H9 (cell line): ENCODE data around the gene GPHN. TPM values are rescaled to one million over a fixed set of nuclear protein-coding genes. Genes with fewer than 3 reads are reported as not detected.

Source experiments
- DNase-seq: peaks from one replicate; pipeline ENCODE4 v3.0.0-alpha.2; 2017
- H2AFZ ChIP-seq: one replicate; pipeline ENCODE4 v1.6.1; 2013; ENCODE audit warnings: mild to moderate bottlenecking, low read length, control low read depth, moderate library complexity
- H2AK5ac ChIP-seq: 2 replicates; pipeline ENCODE4 v1.6.1; 2013; ENCODE audit warnings: low read length, control low read depth, mixed read lengths; ENCODE audit not compliant: insufficient read length
- H2BK120ac ChIP-seq: one replicate; pipeline ENCODE4 v1.6.1; 2013; ENCODE audit warnings: low read depth, mild to moderate bottlenecking, low read length, control low read depth, inconsistent platforms; ENCODE audit not compliant: poor library complexity, severe bottlenecking
- H2BK12ac ChIP-seq: 2 replicates; pipeline ENCODE4 v1.6.1; 2013; ENCODE audit warnings: low read length, control low read depth, mixed read lengths, low read depth; ENCODE audit not compliant: insufficient read length
- H2BK15ac ChIP-seq: 2 replicates; pipeline ENCODE4 v1.6.1; 2013; ENCODE audit warnings: low read depth, low read length, control low read depth
- H2BK20ac ChIP-seq: one replicate; pipeline ENCODE4 v1.6.1; 2013; ENCODE audit warnings: low read depth, mild to moderate bottlenecking, low read length, control low read depth, inconsistent platforms; ENCODE audit not compliant: poor library complexity, severe bottlenecking
- H2BK5ac ChIP-seq: 2 replicates; pipeline ENCODE4 v1.6.1; 2013; ENCODE audit warnings: low read length, control low read depth, mixed read lengths; ENCODE audit not compliant: insufficient read length
- H3K14ac ChIP-seq: 2 replicates; pipeline ENCODE4 v1.6.1; 2013; ENCODE audit warnings: low read length, control low read depth; ENCODE audit not compliant: insufficient read depth
- H3K18ac ChIP-seq: 2 replicates; pipeline ENCODE4 v1.6.1; 2013; ENCODE audit warnings: low read depth, mild to moderate bottlenecking, mixed read lengths, low read length, control low read depth; ENCODE audit not compliant: insufficient read length
- H3K23ac ChIP-seq: 2 replicates; pipeline ENCODE4 v1.6.1; 2013; ENCODE audit warnings: low read length, control low read depth, mixed read lengths, low read depth; ENCODE audit not compliant: insufficient read length
- H3K23me2 ChIP-seq: 2 replicates; pipeline ENCODE4 v1.6.1; 2013; ENCODE audit warnings: low read depth, mild to moderate bottlenecking, mixed read lengths, low read length, control low read depth; ENCODE audit not compliant: insufficient read length, poor library complexity, severe bottlenecking
- H3K27ac ChIP-seq: 2 replicates; pipeline ENCODE4 v1.5.1; 2013; ENCODE audit warnings: low read length, control low read depth, mixed read lengths, low read depth; ENCODE audit not compliant: insufficient read length
- H3K27me3 ChIP-seq: 2 replicates; pipeline ENCODE4 v1.6.1; 2013; ENCODE audit warnings: low read length, control low read depth, inconsistent platforms; ENCODE audit not compliant: insufficient read depth
- H3K4ac ChIP-seq: 2 replicates; pipeline ENCODE4 v1.6.1; 2013; ENCODE audit warnings: low read depth, mild to moderate bottlenecking, control low read depth, inconsistent platforms, low read length, moderate library complexity
- H3K4me1 ChIP-seq: 2 replicates; pipeline ENCODE4 v1.6.1; 2013; ENCODE audit warnings: low read length, control low read depth, inconsistent platforms; ENCODE audit not compliant: insufficient read depth
- H3K4me2 ChIP-seq: 2 replicates; pipeline ENCODE4 v1.6.1; 2013; ENCODE audit warnings: low read length, control low read depth, mixed read lengths; ENCODE audit not compliant: insufficient read length, insufficient read depth
- H3K56ac ChIP-seq: 2 replicates; pipeline ENCODE4 v1.6.1; 2013; ENCODE audit warnings: low read depth, mild to moderate bottlenecking, mixed read lengths, low read length, control low read depth; ENCODE audit not compliant: insufficient read length
- H3K79me1 ChIP-seq: 2 replicates; pipeline ENCODE4 v1.6.1; 2013; ENCODE audit warnings: low read depth, mild to moderate bottlenecking, moderate library complexity, low read length, control low read depth, inconsistent platforms; ENCODE audit not compliant: insufficient read depth, poor library complexity, severe bottlenecking
- H3K79me2 ChIP-seq: 2 replicates; pipeline ENCODE4 v1.6.1; 2013; ENCODE audit warnings: low read length, control low read depth, inconsistent platforms; ENCODE audit not compliant: insufficient read depth
- H3K9ac ChIP-seq: 2 replicates; pipeline ENCODE4 v1.6.1; 2013; ENCODE audit warnings: low read length, control low read depth, mixed read lengths; ENCODE audit not compliant: insufficient read length; ENCODE audit errors: extremely low read depth
- H3K9me3 ChIP-seq: one replicate; pipeline ENCODE4 v1.6.1; 2013; ENCODE audit warnings: low read depth, low read length, inconsistent platforms; ENCODE audit not compliant: control insufficient read depth
- H3T11ph ChIP-seq: one replicate; pipeline ENCODE4 v1.6.1; 2013; ENCODE audit warnings: mild to moderate bottlenecking, low read length, control low read depth, inconsistent platforms
- H4K20me1 ChIP-seq: one replicate; pipeline ENCODE4 v1.6.1; 2013; ENCODE audit not compliant: control insufficient read depth, insufficient read length, insufficient read depth
- H4K5ac ChIP-seq: 2 replicates; pipeline ENCODE4 v1.6.1; 2013; ENCODE audit warnings: low read depth, mild to moderate bottlenecking, mixed read lengths, low read length, control low read depth; ENCODE audit not compliant: insufficient read length
- H4K8ac ChIP-seq: replicated peaks from 2 replicates; pipeline ENCODE4 v1.6.1; 2013; ENCODE audit warnings: low read length, control low read depth, mixed read lengths, low read depth; ENCODE audit not compliant: insufficient read length
- H4K91ac ChIP-seq: 2 replicates; pipeline ENCODE4 v1.6.1; 2013; ENCODE audit warnings: low read depth, mild to moderate bottlenecking, moderate library complexity, mixed read lengths, low read length, control low read depth; ENCODE audit not compliant: insufficient read length
- H3K27ac Mint-ChIP-seq, 3 experiments: 2 replicates in 2 of 3; 3 replicates in 1 of 3; pipeline ENCODE4 v1.8.0; 2020 to 2021; ENCODE audit warnings: mixed read lengths in 3 of 3, mild to moderate bottlenecking in 1 of 3, moderate library complexity in 1 of 3
- H3K27me3 Mint-ChIP-seq: 2 replicates; pipeline ENCODE4 v1.8.0; 2021; ENCODE audit warnings: low read depth, mild to moderate bottlenecking, moderate library complexity, mixed read lengths
- H3K36me3 Mint-ChIP-seq, 3 experiments: 2 replicates in 2 of 3; 3 replicates in 1 of 3; pipeline ENCODE4 v1.8.0; 2020 to 2021; ENCODE audit warnings: low read depth in 3 of 3, mixed read lengths in 3 of 3; ENCODE audit not compliant: insufficient read depth in 1 of 3
- H3K4me1 Mint-ChIP-seq, 2 experiments: 2 replicates each; pipeline ENCODE4 v1.8.0; 2020; ENCODE audit warnings: mixed read lengths in 2 of 2
- H3K4me3 Mint-ChIP-seq, 2 experiments: 2 replicates in 1 of 2; 3 replicates in 1 of 2; pipeline ENCODE4 v1.8.0; 2020 to 2021; ENCODE audit warnings: mild to moderate bottlenecking in 2 of 2, mixed read lengths in 2 of 2, moderate library complexity in 1 of 2
- H3K9me3 Mint-ChIP-seq, 2 experiments: 2 replicates in 1 of 2; 3 replicates in 1 of 2; pipeline ENCODE4 v1.8.0; 2020; ENCODE audit warnings: mild to moderate bottlenecking in 2 of 2, mixed read lengths in 2 of 2, moderate library complexity in 1 of 2
- CTCF ChIP-seq: fragments of 200-600 bp; sonication (generic); conservative IDR thresholded peaks from 3 replicates; pipeline ENCODE4 v1.8.0; 2021; ENCODE audit warnings: antibody characterized with exemption, mild to moderate bottlenecking
- total RNA-seq: library from RNA; stranded (reverse); gene quantifications from 2 replicates; pipeline ENCODE4 v1.2.1, GENCODE V29; 2021

Gene GPHN
- total RNA-seq, 1 experiment from 2014 or later, result 16.1 TPM

GRCh38 chr14:66708267-66708666, 200.3 kb downstream of the GPHN start:
- H4K20me1 ChIP-seq, result no peaks in the 10 kb centered on the region
- no peak overlapping the region for H3K14ac ChIP-seq
- H3K4me2 ChIP-seq, result no peak overlapping the region
- Mint-ChIP-seq H3K36me3 (peaks cover 7 to 14% (median 8%) of the 10 kb centered on the region in 3 experiments; a peak in 6 of 7 replicates), H3K27me3 (no peaks in the 10 kb centered on the region), H3K27ac (no peak overlapping the region), H3K9me3 (peaks cover 21 to 32% of the 10 kb centered on the region in 2 experiments), H3K4me3 (no peak overlapping the region), H3K4me1 (no peaks in the 10 kb centered on the region)
- no peak overlapping the region for H2BK15ac ChIP-seq
- H2AFZ ChIP-seq, result no peak overlapping the region
- no peak overlapping the region for H3K56ac ChIP-seq
- DNase-seq, result no peak
- no peak overlapping the region for H2BK20ac ChIP-seq
- no peak overlapping the region for H2AK5ac ChIP-seq
- H3K4me1 ChIP-seq, result no peaks in the 10 kb centered on the region
- no peak overlapping the region for H3K27ac ChIP-seq
- H3K4ac ChIP-seq, result no peak overlapping the region
- H4K8ac ChIP-seq, result no peak overlapping the region
- no peak overlapping the region for H3K9ac ChIP-seq
- H3K23ac ChIP-seq, result no peak overlapping the region
- no peak for TF ChIP-seq CTCF
- no peaks in the 10 kb centered on the region for H3K79me2 ChIP-seq
- H2BK120ac ChIP-seq, result no peak overlapping the region
- no peaks in the 10 kb centered on the region for H3K9me3 ChIP-seq
- no peaks in the 10 kb centered on the region for H3K79me1 ChIP-seq
- H4K91ac ChIP-seq, result no peak overlapping the region
- no peaks in the 10 kb centered on the region for H3K23me2 ChIP-seq
- H3K18ac ChIP-seq, result no peak overlapping the region
- H3T11ph ChIP-seq, result no peak overlapping the region
- no peak overlapping the region for H4K5ac ChIP-seq
- H2BK12ac ChIP-seq, result no peak overlapping the region
- no peaks in the 10 kb centered on the region for H3K27me3 ChIP-seq
- no peak overlapping the region for H2BK5ac ChIP-seq
